ENCODE data around the gene GNGT2.

GRCh38 chr17:49259663-49260010, 49.3 kb upstream of the GNGT2 start:
- TF ChIP-seq CTCF (IDR thresholded peaks at IDR 0.05), result no peak
- no peak for TF ChIP-seq EP300 (IDR thresholded peaks at IDR 0.05)
- TF ChIP-seq POLR2AphosphoS5 (IDR thresholded peaks at IDR 0.05), result no peak
- no peak for TF ChIP-seq POLR2A (IDR thresholded peaks at IDR 0.05; ENCODE audit: low read depth)
